CD4-positive, alpha-beta memory T cell (primary cell): Measurements from ENCODE around the gene BTG2. TPM values are rescaled to one million over a fixed set of nuclear protein-coding genes. Genes with fewer than 3 reads are reported as not detected.

ENCODE experiments used
- CTCF ChIA-PET: fragments of 350-600 bp; sonication (Branson Sonifier 250); formaldehyde crosslinking; loops from one replicate; lab custom pipeline; 2021; ENCODE audit warnings: inconsistent platforms; ENCODE audit not compliant: partially characterized antibody; lab: Charles Lee
- POLR2A ChIA-PET: fragments of 350-600 bp; sonication (Branson Sonifier 250); formaldehyde crosslinking; loops from one replicate; lab custom pipeline; 2021; ENCODE audit not compliant: partially characterized antibody; lab: Charles Lee
- DNase-seq, 5 donors: peaks; one replicate each; pipeline versions ENCODE4 v3.0.0 to v3.0.0-alpha.2; 2020 to 2022; ENCODE audit warnings: mixed read lengths in 1 of 5
- H3K27ac ChIP-seq: one replicate; pipeline ENCODE4 v1.7.0; 2013; ENCODE audit warnings: low read depth, low read length
- H3K27me3 ChIP-seq: 2 replicates; pipeline ENCODE4 v1.7.0; 2013; ENCODE audit warnings: mild to moderate bottlenecking, low read length, moderate library complexity; ENCODE audit not compliant: insufficient read depth
- H3K36me3 ChIP-seq: 2 replicates; pipeline ENCODE4 v1.7.0; 2013; ENCODE audit warnings: mild to moderate bottlenecking, low read length, moderate library complexity; ENCODE audit not compliant: insufficient read depth
- H3K4me1 ChIP-seq: 2 replicates; pipeline ENCODE4 v1.7.0; 2013; ENCODE audit warnings: mild to moderate bottlenecking, low read length, moderate library complexity; ENCODE audit not compliant: insufficient read depth
- H3K4me3 ChIP-seq, 2 donors: one replicate each; pipeline ENCODE4 v1.7.0; 2013; ENCODE audit warnings: low read length in 2 of 2, mild to moderate bottlenecking in 1 of 2
- H3K9me3 ChIP-seq, 2 donors: one replicate each; pipeline ENCODE4 v1.7.0; 2013; ENCODE audit warnings: low read length in 2 of 2, control low read depth in 1 of 2; ENCODE audit not compliant: control insufficient read depth in 1 of 2
- H3K27ac Mint-ChIP-seq, 7 donors: one replicate each; pipeline ENCODE4 v1.8.0; 2020 to 2021; ENCODE audit warnings: mixed read lengths in 7 of 7, mild to moderate bottlenecking in 6 of 7, inconsistent platforms in 3 of 7, moderate library complexity in 3 of 7
- H3K27me3 Mint-ChIP-seq, 2 donors: one replicate each; pipeline ENCODE4 v1.8.0; 2020 to 2021; ENCODE audit warnings: mixed read lengths in 2 of 2
- H3K36me3 Mint-ChIP-seq, 2 donors: one replicate each; pipeline ENCODE4 v1.8.0; 2020 to 2021; ENCODE audit warnings: mixed read lengths in 2 of 2, inconsistent platforms in 1 of 2, mild to moderate bottlenecking in 1 of 2
- H3K4me1 Mint-ChIP-seq, 4 donors: one replicate each; pipeline ENCODE4 v1.8.0; 2020 to 2021; ENCODE audit warnings: mixed read lengths in 4 of 4, mild to moderate bottlenecking in 1 of 4
- H3K4me3 Mint-ChIP-seq, 8 donors: one replicate each; pipeline ENCODE4 v1.8.0; 2020 to 2021; ENCODE audit warnings: mixed read lengths in 8 of 8, mild to moderate bottlenecking in 7 of 8, moderate library complexity in 6 of 8, inconsistent platforms in 3 of 8
- H3K9me3 Mint-ChIP-seq, 8 donors: one replicate each; pipeline ENCODE4 v1.8.0; 2020 to 2021; ENCODE audit warnings: mixed read lengths in 8 of 8, mild to moderate bottlenecking in 5 of 8, inconsistent platforms in 3 of 8, moderate library complexity in 1 of 8
- intact Hi-C: fragments of 100-400 bp; cut with micrococcal nuclease; formaldehyde crosslinking; loops from one replicate; pipeline ENCODE4 v1.15.1; 2023
- polyA plus RNA-seq, 2 donors: library from polyadenylated mRNA; unstranded; fragments of 300-500 nt; fragmentation: Illumina TruSeq; gene quantifications; one replicate each; pipeline ENCODE4 v1.2.3, GENCODE V29; 2021
- total RNA-seq, 2 experiments: library from RNA; stranded (reverse); gene quantifications; one replicate each; pipeline ENCODE4 v1.2.3, GENCODE V29; 2021

Gene BTG2
- total and polyA plus RNA-seq, 4 experiments from 2014 or later, result 123 to 288 (median 199) TPM

- peak; percentile 83 to 88 (median 85) for DNase-seq
- H3K27me3 ChIP-seq, result no peaks in the 10 kb centered on the region
- intact Hi-C loops, result loop anchor here (1.0 to 5.0 kb wide), 5 partner anchors 73 to 860 kb away; partner anchors contain the start of gene ATP2B4
- CTCF ChIA-PET, result interaction anchor here (0.6 to 17.8 kb wide), 56 partner anchors 10 to 593 kb away, joined by 3 to 921 read pairs (median 4); partner anchors contain the start of genes ATP2B4, BTG2, FMOD and LAX1
- no peaks in the 10 kb centered on the region for H3K9me3 ChIP-seq
- H3K27ac ChIP-seq, result peak overlapping the region; percentile 75
- peaks cover 32% of the 10 kb centered on the region for H3K4me1 ChIP-seq
- no peaks in the 10 kb centered on the region for H3K36me3 Mint-ChIP-seq
- peak overlapping the region; percentile 84 to 92 (median 89) for H3K4me3 Mint-ChIP-seq
- H3K36me3 ChIP-seq, result no peaks in the 10 kb centered on the region
- POLR2A ChIA-PET, result interaction anchor here (0.5 to 14.6 kb wide), 20 partner anchors 10 to 1271 kb away, joined by 3 to 321 read pairs (median 5); partner anchors contain the start of genes BTG2, LAX1 and OPTC
- peaks cover 1 to 2% of the 10 kb centered on the region in 2 donors for H3K27me3 Mint-ChIP-seq
- peaks cover 11 to 26% (median 22%) of the 10 kb centered on the region in 4 donors for H3K4me1 Mint-ChIP-seq
- peak overlapping the region; percentile 64 to 85 for H3K4me3 ChIP-seq
- peak overlapping the region; percentile 79 to 96 (median 93) for H3K27ac Mint-ChIP-seq
- no peaks in the 10 kb centered on the region for H3K9me3 Mint-ChIP-seq
Observed at GRCh38 chr1:203267347-203267846, 37.9 kb upstream of the BTG2 start.

GRCh38 chr1:203267912-203268311 lies 37.4 kb upstream of the BTG2 start:
- DNase-seq, result no peak
- Mint-ChIP-seq H3K36me3 (no peaks in the 10 kb centered on the region), H3K27ac (peak overlapping the region; percentile 79 to 96 (median 93)), H3K9me3 (no peaks in the 10 kb centered on the region), H3K4me1 (peaks cover 11 to 29% (median 23%) of the 10 kb centered on the region in 4 donors), H3K4me3 (peak overlapping the region; percentile 84 to 92 (median 89)), H3K27me3 (peaks cover 1 to 2% of the 10 kb centered on the region in 2 donors)
- Histone ChIP-seq H3K9me3 (no peaks in the 10 kb centered on the region), H3K27me3 (no peaks in the 10 kb centered on the region), H3K4me3 (peak overlapping the region; percentile 64 to 85), H3K4me1 (peaks cover 37% of the 10 kb centered on the region), H3K27ac (peak overlapping the region; percentile 75), H3K36me3 (no peaks in the 10 kb centered on the region)
- CTCF ChIA-PET, result interaction anchor here (0.6 to 17.8 kb wide), 54 partner anchors 10 to 593 kb away, joined by 3 to 921 read pairs (median 4); partner anchors contain the start of genes ATP2B4, BTG2, FMOD and LAX1
- intact Hi-C loops, result loop anchor here (1.0 to 5.0 kb wide), 5 partner anchors 72 to 859 kb away; partner anchors contain the start of gene ATP2B4
- POLR2A ChIA-PET, result interaction anchor here (0.8 to 14.6 kb wide), 18 partner anchors 9 to 497 kb away, joined by 3 to 321 read pairs (median 6); partner anchors contain the start of genes BTG2, LAX1 and OPTC

DNA sequence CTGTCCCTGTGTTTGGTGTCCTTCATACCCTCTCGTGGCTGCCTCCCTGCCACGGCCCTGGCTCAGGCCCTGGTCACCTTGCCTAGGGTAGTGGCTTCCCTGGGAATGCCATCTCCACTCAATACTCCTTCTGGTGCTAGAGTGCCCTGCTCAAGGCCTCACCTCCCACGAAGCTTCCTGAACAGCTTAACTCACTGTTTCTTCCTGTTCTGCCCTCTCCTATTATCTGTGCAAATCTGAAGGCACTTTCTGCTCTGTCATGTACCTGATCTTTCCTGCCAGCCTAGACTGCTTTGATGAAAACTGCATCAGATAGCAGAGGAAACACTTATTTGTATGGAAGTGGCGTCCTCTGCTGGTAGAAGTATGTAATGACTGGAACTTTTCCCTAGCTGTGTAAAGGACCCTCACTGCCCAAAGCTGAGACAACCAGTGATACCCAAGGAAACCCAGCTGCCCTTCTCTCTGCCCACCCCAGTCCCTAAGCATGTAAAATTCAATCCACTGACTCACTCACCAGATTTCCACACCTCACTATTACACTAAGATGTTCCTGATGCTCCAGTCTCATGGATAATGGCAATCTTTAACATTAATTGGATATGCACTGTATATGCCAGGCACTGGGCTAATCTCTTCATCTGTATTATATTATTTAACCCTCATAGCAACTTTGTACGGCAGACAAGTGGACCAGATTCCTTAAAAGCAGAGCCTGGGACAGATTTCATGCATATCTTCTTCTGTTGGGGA lies 36.2 kb upstream of the BTG2 start:
- H3K27ac Mint-ChIP-seq, result no peak overlapping the region
- no peak overlapping the region for H3K4me3 Mint-ChIP-seq
- H3K9me3 Mint-ChIP-seq, result no peaks in the 10 kb centered on the region
- peaks cover 1 to 2% of the 10 kb centered on the region in 2 donors for H3K27me3 Mint-ChIP-seq
- peak; percentile 75 to 82 (median 78) for DNase-seq
- Histone ChIP-seq H3K27ac (peak overlapping the region; percentile 30), H3K4me3 (no peak overlapping the region), H3K9me3 (no peaks in the 10 kb centered on the region), H3K27me3 (no peaks in the 10 kb centered on the region), H3K36me3 (no peaks in the 10 kb centered on the region), H3K4me1 (peaks cover 49% of the 10 kb centered on the region)
- intact Hi-C loops, result loop anchor here (1.0 to 5.0 kb wide), 3 partner anchors 230 to 858 kb away; partner anchors contain the start of gene ATP2B4
- peaks cover 12 to 40% (median 31%) of the 10 kb centered on the region in 4 donors for H3K4me1 Mint-ChIP-seq
- CTCF ChIA-PET, result interaction anchor here (0.7 to 17.8 kb wide), 22 partner anchors 10 to 798 kb away, joined by 3 to 921 read pairs (median 12); partner anchors contain the start of genes ATP2B4, BTG2, FMOD and OPTC
- POLR2A ChIA-PET, result interaction anchor here (0.7 to 14.6 kb wide), 13 partner anchors 9 to 496 kb away, joined by 3 to 321 read pairs (median 10); partner anchors contain the start of genes BTG2 and LAX1
- H3K36me3 Mint-ChIP-seq, result no peaks in the 10 kb centered on the region

- Histone ChIP-seq H3K4me3 (no peak overlapping the region), H3K36me3 (no peaks in the 10 kb centered on the region), H3K4me1 (peaks cover 49% of the 10 kb centered on the region), H3K27me3 (no peaks in the 10 kb centered on the region), H3K9me3 (no peaks in the 10 kb centered on the region), H3K27ac (no peak overlapping the region)
- H3K4me1 Mint-ChIP-seq, result peaks cover 12 to 41% (median 32%) of the 10 kb centered on the region in 4 donors
- ChIA-PET POLR2A (interaction anchor here (1.2 to 23.9 kb wide), 11 partner anchors 8 to 230 kb away, joined by 3 to 877 read pairs (median 35); partner anchors contain the start of gene BTG2), CTCF (interaction anchor here (1.0 to 17.8 kb wide), 18 partner anchors 9 to 431 kb away, joined by 3 to 921 read pairs (median 14); partner anchors contain the start of genes BTG2, FMOD, OPTC and PRELP)
- H3K9me3 Mint-ChIP-seq, result no peaks in the 10 kb centered on the region
- intact Hi-C loops, result loop anchor here (1.0 to 5.0 kb wide), 3 partner anchors 230 to 858 kb away; partner anchors contain the start of gene ATP2B4
- peaks cover 1 to 2% of the 10 kb centered on the region in 2 donors for H3K27me3 Mint-ChIP-seq
- no peak for DNase-seq
- H3K27ac Mint-ChIP-seq, result no peak overlapping the region
- H3K4me3 Mint-ChIP-seq, result no peak overlapping the region
- H3K36me3 Mint-ChIP-seq, result no peaks in the 10 kb centered on the region
Observed at GRCh38 chr1:203269654-203270020, 35.7 kb upstream of the BTG2 start.

DNA sequence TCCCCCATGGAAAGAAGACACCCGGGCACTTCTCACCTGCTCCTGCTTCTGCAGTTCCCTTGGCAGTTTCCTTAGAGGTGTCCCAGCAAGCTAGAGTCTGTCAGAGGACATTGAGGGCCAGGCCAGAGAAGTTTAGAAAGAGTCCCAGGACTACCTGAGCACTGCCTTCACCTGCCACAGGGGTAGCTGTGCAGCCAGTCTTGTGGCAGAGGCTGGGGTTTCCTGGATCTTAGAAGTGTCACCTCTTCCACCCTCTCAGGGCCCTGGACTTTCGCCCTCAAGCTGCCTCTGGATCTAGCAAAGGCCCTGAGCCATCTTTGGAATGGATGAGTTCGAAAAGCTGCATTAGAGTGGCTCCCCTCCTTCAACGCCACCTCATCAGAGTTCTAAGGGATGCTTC lies 34.9 kb upstream of the BTG2 start:
- Histone ChIP-seq H3K27me3 (no peaks in the 10 kb centered on the region), H3K4me3 (no peak overlapping the region), H3K27ac (no peak overlapping the region), H3K9me3 (no peaks in the 10 kb centered on the region), H3K36me3 (no peaks in the 10 kb centered on the region), H3K4me1 (peaks cover 49% of the 10 kb centered on the region)
- ChIA-PET POLR2A (interaction anchor here (1.0 to 23.9 kb wide), 5 partner anchors 19 to 68 kb away, joined by 3 to 877 read pairs (median 261); partner anchors contain the start of gene BTG2), CTCF (interaction anchor here (1.1 to 17.8 kb wide), 11 partner anchors 8 to 355 kb away, joined by 3 to 921 read pairs (median 56); partner anchors contain the start of genes BTG2, FMOD and OPTC)
- H3K4me3 Mint-ChIP-seq, result peak overlapping the region in 1 of 8 donors; percentile 22
- peaks cover 0 to 2% of the 10 kb centered on the region in 2 donors for H3K27me3 Mint-ChIP-seq
- no peaks in the 10 kb centered on the region for H3K36me3 Mint-ChIP-seq
- DNase-seq, result no peak
- H3K4me1 Mint-ChIP-seq, result peaks cover 14 to 47% (median 36%) of the 10 kb centered on the region in 4 donors
- peak overlapping the region; percentile 75 to 95 (median 92) for H3K27ac Mint-ChIP-seq
- intact Hi-C loops, result no loop called here
- H3K9me3 Mint-ChIP-seq, result no peaks in the 10 kb centered on the region

- Histone ChIP-seq H3K4me3 (no peak overlapping the region), H3K4me1 (peaks cover 49% of the 10 kb centered on the region), H3K27me3 (no peaks in the 10 kb centered on the region), H3K27ac (no peak overlapping the region), H3K36me3 (no peaks in the 10 kb centered on the region), H3K9me3 (no peaks in the 10 kb centered on the region)
- peaks cover 0 to 2% of the 10 kb centered on the region in 2 donors for H3K27me3 Mint-ChIP-seq
- CTCF ChIA-PET, result interaction anchor here (1.1 to 17.8 kb wide), 9 partner anchors 7 to 355 kb away, joined by 3 to 921 read pairs (median 178); partner anchors contain the start of genes BTG2, FMOD and OPTC
- H3K4me3 Mint-ChIP-seq, result peak overlapping the region in 2 of 8 donors; percentile 46 to 66
- H3K27ac Mint-ChIP-seq, result peak overlapping the region; percentile 75 to 95 (median 92)
- no peaks in the 10 kb centered on the region for H3K9me3 Mint-ChIP-seq
- DNase-seq, result peak; percentile 73 to 85 (median 76)
- H3K4me1 Mint-ChIP-seq, result peaks cover 14 to 50% (median 38%) of the 10 kb centered on the region in 4 donors
- POLR2A ChIA-PET, result interaction anchor here (1.0 to 23.9 kb wide), 6 partner anchors 18 to 217 kb away, joined by 3 to 877 read pairs (median 203); partner anchors contain the start of gene BTG2
- intact Hi-C loops, result no loop called here
- H3K36me3 Mint-ChIP-seq, result no peaks in the 10 kb centered on the region
Observed at GRCh38 chr1:203271018-203271743, 34.1 kb upstream of the BTG2 start.
